ENCODE results near the gene MAGI2.

MAGI2 gene

GRCh38 chr7:78770422-78771410 is 682.8 kb downstream of the MAGI2 start:
- DNase-seq = no peak

- no peak for DNase-seq
Measured at GRCh38 chr7:78769481-78770101, 683.9 kb downstream of the MAGI2 start.

GRCh38 chr7:78768859-78769258 is 684.6 kb downstream of the MAGI2 start:
- no peak for DNase-seq

GRCh38 chr7:78765943-78766729 is 687.3 kb downstream of the MAGI2 start:
- no peak for DNase-seq

GRCh38 chr7:78764571-78764970 is 688.9 kb downstream of the MAGI2 start:
- no peak for DNase-seq

- no peak for DNase-seq
Measured at GRCh38 chr7:78762625-78763024, 690.8 kb downstream of the MAGI2 start.

- DNase-seq = no peak
Measured at GRCh38 chr7:78760620-78761355, 692.7 kb downstream of the MAGI2 start.

GRCh38 chr7:78752554-78752953 is 700.9 kb downstream of the MAGI2 start:
- no peak for DNase-seq

GRCh38 chr7:78751253-78751652 is 702.2 kb downstream of the MAGI2 start:
- DNase-seq = no peak

GRCh38 chr7:78749052-78749746 is 704.3 kb downstream of the MAGI2 start:
- DNase-seq = no peak

GRCh38 chr7:78747592-78747991 is 705.9 kb downstream of the MAGI2 start:
- no peak for DNase-seq

GRCh38 chr7:78746301-78746700 is 707.2 kb downstream of the MAGI2 start:
- no peak for DNase-seq

GRCh38 chr7:78742694-78743093 is 710.8 kb downstream of the MAGI2 start:
- no peak for DNase-seq

GRCh38 chr7:78736548-78736947 is 716.9 kb downstream of the MAGI2 start:
- no peak for DNase-seq

- DNase-seq = no peak
Measured at GRCh38 chr7:78734626-78735025, 718.8 kb downstream of the MAGI2 start.

- DNase-seq = no peak
Measured at GRCh38 chr7:78720066-78720465, 733.4 kb downstream of the MAGI2 start.

GRCh38 chr7:78718212-78718611 is 735.3 kb downstream of the MAGI2 start:
- no peak for DNase-seq

GRCh38 chr7:78716876-78717275 is 736.6 kb downstream of the MAGI2 start:
- DNase-seq = no peak

- no peak for DNase-seq
Measured at GRCh38 chr7:78714356-78714755, 739.1 kb downstream of the MAGI2 start.

- DNase-seq = no peak
Measured at GRCh38 chr7:78712111-78712510, 741.4 kb downstream of the MAGI2 start.

- DNase-seq = no peak
Measured at GRCh38 chr7:78709658-78710057, 743.8 kb downstream of the MAGI2 start.

- DNase-seq = no peak
Measured at GRCh38 chr7:78704504-78704903, 749.0 kb downstream of the MAGI2 start.

All from stimulated activated CD4-positive, alpha-beta T cell treated with anti-CD3 and anti-CD28 coated beads, Interleukin-4, amount 100 ng/mL, for 1 hour (primary cell).